HepG2 (cell line): ENCODE results near the gene PPP1R7.

Experiments used
- ARNT ChIP-seq: fragments of 450-650 bp; IDR thresholded peaks from 2 replicates; pipeline ENCODE4 v1.6.1; 2017
- ATM ChIP-seq: fragments of 450-650 bp; IDR thresholded peaks from 2 replicates; pipeline ENCODE4 v1.7.1; 2017; ENCODE audit warnings: mild to moderate bottlenecking, borderline replicate concordance
- CTCF ChIP-seq: sonication (generic); formaldehyde crosslinking; IDR thresholded peaks from 2 replicates; pipeline ENCODE4 v1.5.0; 2020; ENCODE audit warnings: mild to moderate bottlenecking, missing genetic modification reagents, moderate library complexity
- EP300 ChIP-seq, 3 experiments: sonication (generic) in 1 of 3; formaldehyde crosslinking in 1 of 3; IDR thresholded peaks; 2 replicates each; pipeline versions ENCODE4 v1.5.1 to v1.6.1; 2011 to 2020; ENCODE audit warnings: low read depth in 2 of 3, low read length in 2 of 3, borderline replicate concordance in 1 of 3, improper control_type of control experiment in 1 of 3, mild to moderate bottlenecking in 1 of 3, missing genetic modification reagents in 1 of 3, moderate library complexity in 1 of 3
- JUND ChIP-seq: sonication (generic); formaldehyde crosslinking; IDR thresholded peaks from 2 replicates; pipeline ENCODE4 v1.8.0; 2022; ENCODE audit warnings: mild to moderate bottlenecking, missing genetic modification reagents
- MAFK ChIP-seq, 2 experiments: IDR thresholded peaks in 1 of 2; conservative IDR thresholded peaks in 1 of 2; 2 replicates each; pipeline ENCODE4 v1.6.1; 2011; ENCODE audit warnings: improper control_type of control experiment in 2 of 2, low read length in 2 of 2
- MYC ChIP-seq: sonication (generic); formaldehyde crosslinking; IDR thresholded peaks from 2 replicates; pipeline ENCODE4 v1.9.0; 2021; ENCODE audit warnings: missing genetic modification reagents, borderline replicate concordance
- NFRKB ChIP-seq: fragments of 450-650 bp; IDR thresholded peaks from 2 replicates; pipeline ENCODE4 v1.6.1; 2017
- TCF12 ChIP-seq, 2 experiments: fragments of 450-650 bp in 1 of 2; sonication (generic) in 1 of 2; formaldehyde crosslinking in 1 of 2; IDR thresholded peaks; 2 replicates each; pipeline versions ENCODE4 v1.6.1 to v1.8.0; 2017 to 2022; ENCODE audit warnings: antibody characterized with exemption in 1 of 2, mild to moderate bottlenecking in 1 of 2, missing genetic modification reagents in 1 of 2, moderate library complexity in 1 of 2
- ZHX2 ChIP-seq, 2 experiments: sonication (generic) in 1 of 2; formaldehyde crosslinking in 1 of 2; IDR thresholded peaks; 2 replicates each; pipeline versions ENCODE4 v1.6.1 to v1.9.0; 2014 to 2022; ENCODE audit warnings: antibody characterized with exemption in 1 of 2, borderline replicate concordance in 1 of 2, inconsistent platforms in 1 of 2, low read depth in 1 of 2, missing genetic modification reagents in 1 of 2
- ZNF660 ChIP-seq: sonication (generic); formaldehyde crosslinking; IDR thresholded peaks from 2 replicates; pipeline ENCODE4 v1.5.1; 2020; ENCODE audit warnings: mild to moderate bottlenecking, low read depth, missing genetic modification reagents, borderline replicate concordance

- TF ChIP-seq ARNT, result no peak
- peak; percentile 59 for TF ChIP-seq CTCF (CRISPR knock-in tag)
- TF ChIP-seq MYC (CRISPR knock-in tag), result no peak
- TF ChIP-seq ZHX2 (IDR thresholded peaks at IDR 0.05; ENCODE audit: low read depth), result no peak
- TF ChIP-seq ZHX2 (CRISPR knock-in tag; IDR thresholded peaks at IDR 0.05; ENCODE audit: borderline replicate concordance), result no peak
- TF ChIP-seq TCF12 (IDR thresholded peaks at IDR 0.05), result no peak
- no peak for TF ChIP-seq TCF12 (CRISPR knock-in tag; IDR thresholded peaks at IDR 0.05)
- no peak for TF ChIP-seq MAFK (conservative IDR thresholded peaks at IDR 0.05 in 1 of 2, IDR thresholded peaks at IDR 0.05 in 1 of 2; ENCODE audit: low read length in 2 of 2)
- no peak for TF ChIP-seq EP300 (IDR thresholded peaks at IDR 0.05; ENCODE audit: low read depth in 2 of 2, low read length in 2 of 2)
- no peak for TF ChIP-seq EP300 (CRISPR knock-in tag; IDR thresholded peaks at IDR 0.05; ENCODE audit: borderline replicate concordance)
- TF ChIP-seq JUND (CRISPR knock-in tag), result no peak
- TF ChIP-seq ZNF660, result no peak
- no peak for TF ChIP-seq NFRKB
- no peak for TF ChIP-seq ATM
Observed at GRCh38 chr2:241211276-241211675, 61.0 kb downstream of the PPP1R7 start.
